HG02884 (cell line): ENCODE results near the gene SMG7.
"Not testable (repeated sequence)": the region's sequence is repeated elsewhere in the genome, so short reads cannot be mapped to it uniquely, and the experiment has no call there.

ENCODE experiments used
- ATAC-seq: cut with Tn5 transposase; IDR thresholded peaks from one replicate; pipeline ENCODE4 v1.9.1; 2021; ENCODE audit warnings: mild to moderate bottlenecking, moderate library complexity; ENCODE audit not compliant: unreplicated experiment

Gene SMG7

GRCh38 chr1:183472488-183473216 lies at the start of gene SMG7:
Gene SMG7, plus strand, starts transcription at chr1:183472499. Its CDS starts 122 bp downstream, at chr1:183472621.
- ATAC-seq: no peak

GRCh38 chr1:183423541-183423940 lies 48.8 kb upstream of the SMG7 start:
- ATAC-seq: no peak

- no peak for ATAC-seq
Measured at GRCh38 chr1:183424691-183425090, 47.6 kb upstream of the SMG7 start.

GRCh38 chr1:183427591-183427990 lies 44.7 kb upstream of the SMG7 start:
- ATAC-seq: not testable (repeated sequence)

- ATAC-seq: no peak
Measured at GRCh38 chr1:183431840-183432547, 40.3 kb upstream of the SMG7 start.

- ATAC-seq: no peak
Measured at GRCh38 chr1:183432548-183432875, 39.8 kb upstream of the SMG7 start.

- ATAC-seq: no peak
Measured at GRCh38 chr1:183433703-183434102, 38.6 kb upstream of the SMG7 start.

GRCh38 chr1:183435497-183435896 lies 36.8 kb upstream of the SMG7 start:
- no peak for ATAC-seq

GRCh38 chr1:183438060-183438459 lies 34.2 kb upstream of the SMG7 start:
- no peak for ATAC-seq

- no peak for ATAC-seq
Measured at GRCh38 chr1:183443011-183443410, 29.3 kb upstream of the SMG7 start.

GRCh38 chr1:183443466-183443865 lies 28.8 kb upstream of the SMG7 start:
- no peak for ATAC-seq

GRCh38 chr1:183444243-183444642 lies 28.1 kb upstream of the SMG7 start:
- ATAC-seq: no peak

- no peak for ATAC-seq
Measured at GRCh38 chr1:183449223-183449770, 23.0 kb upstream of the SMG7 start.

- ATAC-seq: no peak
Measured at GRCh38 chr1:183450093-183450492, 22.2 kb upstream of the SMG7 start.

GRCh38 chr1:183454377-183454776 lies 17.9 kb upstream of the SMG7 start:
- no peak for ATAC-seq

- ATAC-seq: no peak
Measured at GRCh38 chr1:183456826-183457225, 15.5 kb upstream of the SMG7 start.

GRCh38 chr1:183457449-183457848 lies 14.8 kb upstream of the SMG7 start:
- no peak for ATAC-seq

GRCh38 chr1:183460596-183460995 lies 11.7 kb upstream of the SMG7 start:
- no peak for ATAC-seq

GRCh38 chr1:183461350-183461749 lies 10.9 kb upstream of the SMG7 start:
- no peak for ATAC-seq

- no peak for ATAC-seq
Measured at GRCh38 chr1:183463566-183463965, 8.7 kb upstream of the SMG7 start.

GRCh38 chr1:183466781-183467180 lies 5.5 kb upstream of the SMG7 start:
- no peak for ATAC-seq

- ATAC-seq: no peak
Measured at GRCh38 chr1:183467687-183468086, 4.6 kb upstream of the SMG7 start.
